NCI-H2171 (cell line): ENCODE measurements around the gene BUD23.

Experiments used
- DNase-seq: peaks from one replicate; lab custom pipeline; 2025; lab: John Stamatoyannopoulos, UW

Gene BUD23

DNA sequence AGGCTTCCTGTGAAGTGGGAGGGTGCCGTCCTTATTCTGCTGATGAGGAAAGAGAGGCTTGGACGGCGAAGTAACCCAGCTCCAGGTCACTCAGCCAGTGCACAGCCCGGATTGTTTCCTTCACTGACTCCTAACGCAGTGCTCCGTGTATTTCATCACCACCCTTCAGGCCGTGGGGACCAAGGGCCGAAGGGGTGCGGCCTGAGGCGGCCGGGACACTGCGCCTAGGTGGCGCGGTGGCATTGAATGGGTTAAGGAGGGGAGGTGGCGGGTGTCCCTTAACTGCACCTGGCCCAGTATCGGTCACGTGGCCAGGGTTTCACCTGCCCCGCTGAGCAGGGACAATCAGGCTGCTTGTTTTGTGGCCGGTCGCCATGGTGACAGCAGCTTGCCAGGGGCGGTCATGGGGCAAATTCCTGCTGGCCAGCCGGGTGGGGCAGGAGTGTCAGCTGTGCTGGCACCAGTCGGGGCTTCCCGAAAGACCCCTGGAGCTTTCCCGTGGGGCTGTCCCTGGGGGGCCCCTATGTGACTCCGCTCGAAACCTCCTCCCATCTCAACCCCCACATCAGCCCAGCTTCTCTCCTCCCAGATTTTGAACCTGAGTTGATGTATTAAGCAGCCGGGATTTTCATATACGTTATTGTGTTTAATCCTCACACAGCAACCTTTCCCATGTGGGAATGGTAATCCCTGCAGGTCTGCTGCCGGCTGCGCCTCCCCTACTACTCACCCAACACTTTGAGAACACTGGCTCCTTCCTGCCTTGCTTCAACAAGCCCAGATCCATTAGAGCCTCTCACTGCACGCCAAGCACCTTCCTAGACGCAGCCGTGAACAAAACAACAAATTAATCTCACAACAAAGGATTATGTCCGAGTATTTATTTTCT lies 59.6 kb downstream of the BUD23 start:
- DNase-seq, result peak; percentile 89

GRCh38 chr7:73746378-73746777 lies 63.0 kb downstream of the BUD23 start:
- DNase-seq, result peak; percentile 57
